T-helper 2 cell treated with Interferon-gamma antibody and Interleukin-4, amounts not matched to agents 5 μg/mL and 100 μg/mL, for 36 hours (primary cell): Measurements from ENCODE around the gene GABPB1.

Experiments used
- DNase-seq: peaks from one replicate; pipeline ENCODE4 v3.0.0; 2021; ENCODE audit warnings: low spot score
- H3K27ac Mint-ChIP-seq: one replicate; pipeline ENCODE4 v1.8.0; 2021; ENCODE audit warnings: mild to moderate bottlenecking, mixed read lengths
- H3K27me3 Mint-ChIP-seq: one replicate; pipeline ENCODE4 v1.8.0; 2021; ENCODE audit warnings: low read depth, mixed read lengths
- H3K36me3 Mint-ChIP-seq: one replicate; pipeline ENCODE4 v1.8.0; 2021; ENCODE audit warnings: low read depth, mixed read lengths
- H3K4me1 Mint-ChIP-seq: one replicate; pipeline ENCODE4 v1.8.0; 2021; ENCODE audit warnings: low read depth, mixed read lengths
- H3K4me3 Mint-ChIP-seq: one replicate; pipeline ENCODE4 v1.8.0; 2022; ENCODE audit warnings: mild to moderate bottlenecking, moderate library complexity, mixed read lengths
- H3K9me3 Mint-ChIP-seq: one replicate; pipeline ENCODE4 v1.8.0; 2021; ENCODE audit warnings: mixed read lengths

Gene GABPB1

GRCh38 chr15:50358845-50359244, 3.8 kb upstream of the GABPB1 start:
- no peak overlapping the region for H3K27ac Mint-ChIP-seq
- peaks cover 54% of the 10 kb centered on the region for H3K36me3 Mint-ChIP-seq
- H3K4me3 Mint-ChIP-seq = no peak overlapping the region
- H3K9me3 Mint-ChIP-seq = no peaks in the 10 kb centered on the region
- H3K4me1 Mint-ChIP-seq = peaks cover 33% of the 10 kb centered on the region
- H3K27me3 Mint-ChIP-seq = peaks cover 2% of the 10 kb centered on the region
- peak; percentile 43 for DNase-seq

GRCh38 chr15:50355980-50356379, 982 bp upstream of the GABPB1 start:
- Mint-ChIP-seq H3K4me3 (peak overlapping the region; percentile 85), H3K4me1 (peaks cover 36% of the 10 kb centered on the region), H3K36me3 (peaks cover 60% of the 10 kb centered on the region), H3K27me3 (peaks cover 2% of the 10 kb centered on the region), H3K27ac (peak overlapping the region; percentile 99), H3K9me3 (no peaks in the 10 kb centered on the region)
- no peak for DNase-seq

GRCh38 chr15:50355619-50355905, 564 bp upstream of the GABPB1 start:
- Mint-ChIP-seq H3K27me3 (peaks cover 2% of the 10 kb centered on the region), H3K4me3 (peak overlapping the region; percentile 85), H3K9me3 (no peaks in the 10 kb centered on the region), H3K27ac (peak overlapping the region; percentile 99), H3K4me1 (peaks cover 38% of the 10 kb centered on the region), H3K36me3 (peaks cover 61% of the 10 kb centered on the region)
- no peak for DNase-seq

GRCh38 chr15:50353975-50354837, 792 bp downstream of the GABPB1 start:
- peak overlapping the region; percentile 99 for H3K27ac Mint-ChIP-seq
- peak overlapping the region; percentile 85 for H3K4me3 Mint-ChIP-seq
- peaks cover 47% of the 10 kb centered on the region for H3K4me1 Mint-ChIP-seq
- peaks cover 58% of the 10 kb centered on the region for H3K36me3 Mint-ChIP-seq
- DNase-seq = peak; percentile 69
- H3K9me3 Mint-ChIP-seq = no peaks in the 10 kb centered on the region
- H3K27me3 Mint-ChIP-seq = peaks cover 2% of the 10 kb centered on the region

GRCh38 chr15:50353251-50353974, 1.6 kb downstream of the GABPB1 start:
- Mint-ChIP-seq H3K27me3 (peaks cover 2% of the 10 kb centered on the region), H3K4me3 (peak overlapping the region; percentile 85), H3K27ac (peak overlapping the region; percentile 99), H3K36me3 (peaks cover 56% of the 10 kb centered on the region), H3K9me3 (no peaks in the 10 kb centered on the region), H3K4me1 (peaks cover 44% of the 10 kb centered on the region)
- DNase-seq = no peak

DNA sequence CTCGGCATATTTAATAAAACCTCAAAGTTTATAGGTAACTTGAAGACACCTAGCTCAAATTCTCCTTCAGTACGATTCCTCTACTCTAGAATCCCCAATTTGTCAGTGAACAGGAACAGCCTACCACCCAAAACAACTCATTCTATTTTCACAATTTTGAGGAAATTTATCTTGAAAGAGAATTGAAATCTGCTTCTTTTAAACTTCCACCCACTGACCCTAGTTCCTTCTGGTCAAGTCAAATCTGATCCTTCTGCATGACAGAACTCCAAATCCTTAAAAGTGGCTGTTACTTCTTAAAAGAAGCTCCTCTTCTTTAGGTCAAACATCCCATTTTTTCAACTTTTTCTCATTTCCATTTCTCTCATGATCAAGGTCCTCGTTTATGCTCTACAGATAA, 4.4 kb downstream of the GABPB1 start:
- Mint-ChIP-seq H3K4me3 (peak overlapping the region; percentile 85), H3K27me3 (peaks cover 2% of the 10 kb centered on the region), H3K36me3 (peaks cover 42% of the 10 kb centered on the region), H3K27ac (peak overlapping the region; percentile 73), H3K4me1 (peaks cover 34% of the 10 kb centered on the region), H3K9me3 (no peaks in the 10 kb centered on the region)
- DNase-seq = no peak

DNA sequence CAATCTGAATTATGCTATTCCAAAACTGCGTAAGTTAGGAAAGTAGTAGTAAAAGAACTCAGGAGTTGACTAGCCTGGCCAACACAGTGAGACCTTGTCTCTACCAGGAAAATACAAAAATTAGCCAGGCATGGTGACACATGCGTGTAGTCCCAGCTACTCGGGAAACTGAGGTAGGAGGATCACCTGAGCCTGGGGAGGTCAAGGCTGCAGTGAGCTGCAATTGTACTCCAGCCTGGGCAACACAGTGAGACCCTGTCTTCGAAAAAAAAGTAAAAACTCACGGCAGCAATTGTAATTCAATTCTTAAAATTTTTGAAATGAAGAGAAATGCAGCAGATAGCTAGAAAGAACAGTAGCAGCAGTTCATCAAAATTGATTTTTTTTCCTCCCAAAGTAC, 9.7 kb downstream of the GABPB1 start:
- H3K27ac Mint-ChIP-seq = no peak overlapping the region
- H3K36me3 Mint-ChIP-seq = peaks cover 18% of the 10 kb centered on the region
- no peaks in the 10 kb centered on the region for H3K27me3 Mint-ChIP-seq
- H3K4me1 Mint-ChIP-seq = peaks cover 22% of the 10 kb centered on the region
- no peak overlapping the region for H3K4me3 Mint-ChIP-seq
- no peaks in the 10 kb centered on the region for H3K9me3 Mint-ChIP-seq
- no peak for DNase-seq

DNA sequence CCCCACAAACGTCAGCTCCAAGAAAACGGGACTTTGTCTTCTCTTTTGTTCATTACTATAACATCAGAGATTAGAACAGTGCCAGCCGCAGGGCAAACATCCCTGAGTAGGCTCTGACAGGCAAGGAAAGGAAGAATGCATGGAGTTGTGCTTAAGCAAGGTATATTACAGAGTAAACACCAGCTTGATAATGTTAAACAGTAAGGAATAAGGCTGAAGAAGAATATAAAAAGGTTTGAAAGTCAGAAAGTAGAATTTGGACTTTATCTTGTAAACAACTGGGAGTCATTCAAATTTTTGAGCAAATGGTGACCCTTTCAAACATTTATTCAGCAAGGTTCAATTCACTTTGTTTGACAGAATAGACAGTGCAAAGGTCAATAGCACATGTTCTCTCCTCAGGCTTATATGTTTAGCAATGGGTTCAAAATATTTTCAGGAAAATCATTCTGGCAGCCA, 11.0 kb downstream of the GABPB1 start:
- Mint-ChIP-seq H3K4me3 (no peak overlapping the region), H3K36me3 (peaks cover 19% of the 10 kb centered on the region), H3K4me1 (peaks cover 14% of the 10 kb centered on the region), H3K9me3 (no peaks in the 10 kb centered on the region), H3K27me3 (no peaks in the 10 kb centered on the region), H3K27ac (no peak overlapping the region)
- no peak for DNase-seq

DNA sequence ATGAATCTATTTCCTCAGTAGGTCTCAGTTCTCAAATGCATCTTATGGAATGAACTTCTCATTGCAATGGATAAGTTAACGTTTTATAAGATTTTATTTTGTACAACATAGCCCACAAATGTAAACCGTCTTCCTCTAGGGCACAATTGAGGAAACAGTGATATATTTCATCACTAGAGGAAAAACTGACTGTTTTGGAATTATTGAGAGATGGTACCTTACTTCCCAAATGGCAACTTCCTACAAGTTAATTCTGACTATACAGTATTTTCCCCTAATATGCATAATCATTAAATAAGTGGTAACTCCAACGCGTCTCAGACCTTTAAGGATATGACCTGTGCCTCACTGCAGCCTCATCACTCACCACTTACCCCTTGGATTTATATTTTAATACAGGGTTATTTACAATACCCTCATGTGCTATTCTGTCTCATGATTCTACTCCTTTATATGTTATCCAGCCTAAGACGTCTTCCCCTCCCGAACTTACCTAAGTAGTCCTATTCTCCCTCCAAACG, 13.3 kb downstream of the GABPB1 start:
- Mint-ChIP-seq H3K27ac (peak overlapping the region; percentile 13), H3K27me3 (no peaks in the 10 kb centered on the region), H3K4me1 (peaks cover 14% of the 10 kb centered on the region), H3K4me3 (no peak overlapping the region), H3K36me3 (peaks cover 20% of the 10 kb centered on the region), H3K9me3 (no peaks in the 10 kb centered on the region)
- no peak for DNase-seq

- H3K9me3 Mint-ChIP-seq = no peaks in the 10 kb centered on the region
- H3K4me1 Mint-ChIP-seq = peaks cover 15% of the 10 kb centered on the region
- no peak for DNase-seq
- H3K36me3 Mint-ChIP-seq = peaks cover 20% of the 10 kb centered on the region
- H3K27me3 Mint-ChIP-seq = no peaks in the 10 kb centered on the region
- H3K4me3 Mint-ChIP-seq = no peak overlapping the region
- H3K27ac Mint-ChIP-seq = no peak overlapping the region
These were observed 14.6 kb downstream of the GABPB1 start for GRCh38 chr15:50340416-50340815.

- no peak for DNase-seq
- Mint-ChIP-seq H3K27ac (no peak overlapping the region), H3K36me3 (peaks cover 19% of the 10 kb centered on the region), H3K4me3 (no peak overlapping the region), H3K9me3 (no peaks in the 10 kb centered on the region), H3K27me3 (no peaks in the 10 kb centered on the region), H3K4me1 (peaks cover 19% of the 10 kb centered on the region)
These were observed 15.3 kb downstream of the GABPB1 start for GRCh38 chr15:50339717-50340116.

GRCh38 chr15:50335251-50335650, 19.7 kb downstream of the GABPB1 start:
- DNase-seq = no peak
- Mint-ChIP-seq H3K27ac (no peak overlapping the region), H3K36me3 (peaks cover 17% of the 10 kb centered on the region), H3K4me3 (no peak overlapping the region), H3K27me3 (no peaks in the 10 kb centered on the region), H3K9me3 (no peaks in the 10 kb centered on the region), H3K4me1 (peaks cover 26% of the 10 kb centered on the region)

- Mint-ChIP-seq H3K9me3 (no peaks in the 10 kb centered on the region), H3K36me3 (peaks cover 11% of the 10 kb centered on the region), H3K27ac (no peak overlapping the region), H3K4me1 (peaks cover 22% of the 10 kb centered on the region), H3K27me3 (no peaks in the 10 kb centered on the region), H3K4me3 (no peak overlapping the region)
- DNase-seq = no peak
These were observed 21.8 kb downstream of the GABPB1 start for GRCh38 chr15:50333229-50333628.

DNA sequence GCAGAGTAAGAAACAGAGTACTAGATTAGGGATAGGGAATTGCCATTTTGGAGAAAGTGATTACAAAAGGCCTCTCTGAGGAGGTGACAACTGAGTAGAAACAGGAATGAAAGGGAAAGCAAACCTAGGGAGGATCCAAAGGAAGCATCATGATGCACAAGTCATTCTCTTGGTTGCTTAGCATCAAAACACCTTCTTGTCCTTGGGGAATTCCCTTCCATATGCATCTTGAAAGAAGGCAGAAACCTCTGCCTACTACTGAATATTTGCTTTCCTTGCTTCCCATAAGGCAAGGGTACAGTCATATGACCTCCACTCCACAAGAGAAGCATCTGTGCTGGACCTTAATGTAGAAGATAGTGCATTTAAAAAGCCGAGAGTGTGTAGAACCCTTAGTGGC, 24.1 kb downstream of the GABPB1 start:
- Mint-ChIP-seq H3K4me3 (no peak overlapping the region), H3K27ac (no peak overlapping the region), H3K4me1 (peaks cover 22% of the 10 kb centered on the region), H3K36me3 (peaks cover 11% of the 10 kb centered on the region), H3K9me3 (no peaks in the 10 kb centered on the region), H3K27me3 (no peaks in the 10 kb centered on the region)
- no peak for DNase-seq
